ENCODE measurements around the gene SND1.

- no peak for TF ChIP-seq POLR2A (IDR thresholded peaks at IDR 0.05; ENCODE audit: low read length)
- TF ChIP-seq GATA1 (IDR thresholded peaks at IDR 0.05; ENCODE audit: low read depth, low read length) = no peak
Measured at GRCh38 chr7:127904670-127904985, 252.6 kb downstream of the SND1 start.

Data from erythroblast (primary cell).